Loucy (cell line): ENCODE measurements around the gene FOXP1.

ENCODE experiments used
- CTCF ChIP-seq: fragments of 200-600 bp; sonication (generic); conservative IDR thresholded peaks from 2 replicates; pipeline ENCODE4 v1.5.1; 2014; ENCODE audit warnings: mild to moderate bottlenecking, antibody characterized with exemption, low read length
- EZH2phosphoT487 ChIP-seq: fragments of 200-600 bp; IDR thresholded peaks from 2 replicates; pipeline ENCODE4 v1.6.1; 2018; ENCODE audit warnings: antibody characterized with exemption, mild to moderate bottlenecking, moderate library complexity, borderline replicate concordance

- no peak for TF ChIP-seq CTCF
- TF ChIP-seq EZH2phosphoT487: no peak
Observed at GRCh38 chr3:71446260-71446659, 137.3 kb downstream of the FOXP1 start.
